Kidney (tissue), 14 donors: Measurements from ENCODE around the gene YWHAE. TPM values are rescaled to one million over a fixed set of nuclear protein-coding genes. Genes with fewer than 3 reads are reported as not detected.
"Not testable (repeated sequence)": the region's sequence is repeated elsewhere in the genome, so short reads cannot be mapped to it uniquely, and the experiment has no call there.

Experiments
- DNase-seq, 5 donors: peaks; one replicate each; pipeline ENCODE4 v3.0.0-alpha.2; 2013 to 2020
- FAIRE-seq: peaks from 2 replicates; lab custom pipeline; 2012; peaks lifted over from hg19 to GRCh38; lab: Jason Lieb, UNC
- H3K27ac ChIP-seq, 2 donors: one replicate each; pipeline ENCODE4 v1.7.0; 2013; ENCODE audit warnings: low read depth in 2 of 2, low read length in 2 of 2, inconsistent platforms in 1 of 2
- H3K27me3 ChIP-seq: one replicate; pipeline ENCODE4 v1.7.1; 2013; ENCODE audit warnings: low read length, inconsistent platforms; ENCODE audit not compliant: control insufficient read depth, insufficient read depth
- H3K36me3 ChIP-seq, 3 donors: one replicate each; pipeline versions ENCODE4 v1.7.0 to v1.7.1; 2013; ENCODE audit warnings: low read length in 3 of 3, control low read depth in 1 of 3, inconsistent platforms in 1 of 3; ENCODE audit not compliant: insufficient read depth in 3 of 3, control insufficient read depth in 2 of 3
- H3K4me1 ChIP-seq, 3 donors: one replicate each; pipeline versions ENCODE4 v1.7.0 to v1.7.1; 2013; ENCODE audit warnings: low read length in 3 of 3, inconsistent platforms in 1 of 3, low read depth in 1 of 3; ENCODE audit not compliant: control insufficient read depth in 2 of 3, insufficient read depth in 2 of 3
- H3K4me3 ChIP-seq, 3 donors: one replicate each; pipeline versions ENCODE4 v1.7.0 to v1.8.1; 2013; ENCODE audit warnings: low read length in 3 of 3, control low read depth in 1 of 3, inconsistent platforms in 1 of 3
- H3K9ac ChIP-seq, 3 donors: one replicate each; pipeline versions ENCODE4 v1.7.0 to v1.7.1; 2013; ENCODE audit warnings: low read length in 3 of 3, control low read depth in 1 of 3, inconsistent platforms in 1 of 3
- H3K9me3 ChIP-seq, 3 donors: one replicate each; pipeline versions ENCODE4 v1.7.0 to v1.7.1; 2013; ENCODE audit warnings: low read length in 3 of 3, control low read depth in 1 of 3, inconsistent platforms in 1 of 3; ENCODE audit not compliant: control insufficient read depth in 2 of 3, insufficient read depth in 1 of 3
- CTCF ChIP-seq: IDR thresholded peaks from 3 replicates; pipeline ENCODE4 v1.5.1; 2012; ENCODE audit warnings: mild to moderate bottlenecking, moderate library complexity, borderline replicate concordance; ENCODE audit not compliant: insufficient read depth; ENCODE audit errors: extremely low read depth
- intact Hi-C: fragments of 100-400 bp; cut with DNase I; formaldehyde crosslinking; loops from one replicate; pipeline ENCODE4 v1.11.1; 2022
- polyA plus RNA-seq: library from polyadenylated mRNA; stranded (reverse); fragments of 350-450 nt; fragmentation: Illumina TruSeq; extraction: RNeasy Lipid Tissue Mini Kit (QIAGEN cat#74804); gene quantifications from one replicate; pipeline ENCODE4 v1.2.3, GENCODE V29; 2014; ENCODE audit warnings: low read depth, low replicate concordance; ENCODE audit not compliant: insufficient read depth
- total RNA-seq: library from RNA; stranded (reverse); fragmentation: NEBNext Ultra II Directional; extraction: Animal tissue kit (Norgen Biotek cat#: 25700); gene quantifications from one replicate; pipeline ENCODE4 v1.2.1, GENCODE V29; 2021
- donor health status: control.
- donor health status: control.
- donor health status: control.
- donor health status: control.
- donor health status: control.
- donor health status: DM: yes; HTN: yes; CAD: no.
- donor health status: Normal renal cell carcinoma (clear cell type).

YWHAE gene
- total and polyA plus RNA-seq, 2 donors from 2014 or later: 495 to 591 TPM

- H3K27ac ChIP-seq: no peak overlapping the region
- H3K27me3 ChIP-seq: no peaks in the 10 kb centered on the region
- TF ChIP-seq CTCF: no peak
- H3K4me1 ChIP-seq: peaks cover 2 to 52% (median 35%) of the 10 kb centered on the region in 3 donors
- H3K36me3 ChIP-seq: no peaks in the 10 kb centered on the region
- intact Hi-C loops: no loop called here
- H3K9ac ChIP-seq: no peak overlapping the region
- H3K4me3 ChIP-seq: no peak overlapping the region
- no peaks in the 10 kb centered on the region for H3K9me3 ChIP-seq
- no peak for DNase-seq
- no peak for FAIRE-seq
Measured at GRCh38 chr17:1379930-1380313, 20.1 kb downstream of the YWHAE start.

- peaks cover 2 to 58% (median 40%) of the 10 kb centered on the region in 3 donors for H3K4me1 ChIP-seq
- H3K9ac ChIP-seq: no peak overlapping the region
- no peaks in the 10 kb centered on the region for H3K9me3 ChIP-seq
- H3K36me3 ChIP-seq: no peaks in the 10 kb centered on the region
- H3K27ac ChIP-seq: no peak overlapping the region
- DNase-seq (no peak), FAIRE-seq (no peak)
- TF ChIP-seq CTCF: no peak
- H3K27me3 ChIP-seq: no peaks in the 10 kb centered on the region
- no peak overlapping the region for H3K4me3 ChIP-seq
- intact Hi-C loops: no loop called here
Measured at GRCh38 chr17:1379208-1379929, 20.7 kb downstream of the YWHAE start.

GRCh38 chr17:1378476-1378860, 21.6 kb downstream of the YWHAE start:
- intact Hi-C loops, H3K9me3 ChIP-seq, H3K4me3 ChIP-seq, FAIRE-seq, H3K27me3 ChIP-seq, DNase-seq, H3K27ac ChIP-seq, H3K36me3 ChIP-seq: not testable (repeated sequence)
- Histone ChIP-seq H3K9ac (peak overlapping the region in 1 of 3 donors; percentile 4), H3K4me1 (peaks cover 6 to 63% (median 44%) of the 10 kb centered on the region in 3 donors)

GRCh38 chr17:1377334-1377733, 22.7 kb downstream of the YWHAE start:
- DNase-seq: no peak
- intact Hi-C loops: no loop called here
- Histone ChIP-seq H3K9ac (no peak overlapping the region), H3K4me3 (no peak overlapping the region), H3K27ac (peak overlapping the region; percentile 1 to 58), H3K4me1 (peaks cover 6 to 69% (median 51%) of the 10 kb centered on the region in 3 donors), H3K36me3 (no peaks in the 10 kb centered on the region), H3K27me3 (no peaks in the 10 kb centered on the region), H3K9me3 (no peaks in the 10 kb centered on the region)
- TF ChIP-seq CTCF: no peak
- no peak for FAIRE-seq
